ENCODE data around the gene JTB.

JTB gene

DNA sequence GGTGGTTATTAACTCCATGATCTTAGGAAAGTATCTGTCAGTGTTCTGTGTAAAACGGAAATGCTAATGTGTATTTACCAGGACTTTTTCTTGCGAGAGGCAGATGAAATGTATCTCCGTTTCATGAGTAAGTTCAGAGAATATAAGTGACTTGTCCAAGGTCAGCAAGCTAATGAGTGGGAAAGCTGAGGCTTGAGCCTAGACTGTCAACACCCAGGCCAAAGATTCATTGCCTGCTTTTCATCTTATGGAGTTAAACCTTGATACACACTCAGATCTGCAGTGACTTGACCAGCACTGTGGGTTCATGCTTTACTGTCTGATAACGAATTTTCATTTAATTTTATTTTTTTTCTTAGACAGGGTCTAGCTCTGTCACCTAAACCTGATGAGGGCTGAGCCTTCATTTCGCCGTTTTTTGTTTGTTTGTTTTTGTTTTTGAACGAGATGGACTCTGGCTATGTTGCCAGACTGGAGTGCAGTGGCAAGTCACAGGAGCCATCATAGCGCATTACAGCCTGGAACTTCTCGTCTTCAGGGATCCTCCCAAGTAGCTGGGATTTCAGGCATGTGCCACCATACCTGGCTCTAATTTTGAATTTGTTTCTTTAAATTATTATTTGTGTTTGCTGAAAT is 918 bp upstream of the JTB start:
- no peak for DNase-seq

DNA sequence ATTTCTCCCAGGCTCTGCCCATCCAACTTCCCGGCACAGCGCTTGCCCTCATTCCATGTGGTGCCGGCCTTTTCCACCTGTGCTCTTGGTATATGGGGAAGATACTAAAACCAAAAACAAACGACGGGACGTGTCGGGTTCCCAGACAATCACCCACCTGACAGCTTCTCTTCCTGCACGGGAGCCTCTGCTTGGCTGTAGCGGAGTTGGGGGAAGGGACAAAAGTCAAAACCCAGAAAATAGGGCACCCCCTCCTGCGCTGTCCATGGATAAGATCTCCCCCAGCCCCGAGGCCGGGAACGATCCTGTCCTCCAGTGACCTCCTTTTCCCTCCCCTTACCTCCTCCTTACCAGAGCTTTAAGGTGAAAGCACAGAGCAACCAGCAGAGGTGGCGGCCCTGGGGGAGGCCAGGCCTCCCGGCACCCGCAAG is 640 bp downstream of the JTB start:
- no peak for DNase-seq

DNA sequence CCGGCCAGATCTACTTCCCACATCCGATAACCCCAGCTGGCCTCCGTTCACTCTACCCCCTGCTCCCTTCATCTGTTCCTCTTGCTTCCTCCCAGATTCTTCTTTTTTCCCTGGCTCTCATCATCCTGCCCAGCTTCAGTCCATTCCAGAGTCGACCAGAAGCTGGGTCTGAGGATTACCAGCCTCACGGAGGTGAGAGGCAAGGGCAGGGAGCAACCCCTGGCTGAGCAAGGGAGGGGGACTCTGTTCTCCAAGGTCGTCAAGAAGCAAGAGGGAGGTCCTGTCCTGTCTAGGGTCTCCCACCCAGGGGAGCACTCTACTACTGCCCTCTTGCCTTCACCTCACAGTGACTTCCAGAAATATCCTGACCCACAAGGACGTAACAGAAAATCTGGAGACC is 3.9 kb downstream of the JTB start:
- DNase-seq: no peak

DNA sequence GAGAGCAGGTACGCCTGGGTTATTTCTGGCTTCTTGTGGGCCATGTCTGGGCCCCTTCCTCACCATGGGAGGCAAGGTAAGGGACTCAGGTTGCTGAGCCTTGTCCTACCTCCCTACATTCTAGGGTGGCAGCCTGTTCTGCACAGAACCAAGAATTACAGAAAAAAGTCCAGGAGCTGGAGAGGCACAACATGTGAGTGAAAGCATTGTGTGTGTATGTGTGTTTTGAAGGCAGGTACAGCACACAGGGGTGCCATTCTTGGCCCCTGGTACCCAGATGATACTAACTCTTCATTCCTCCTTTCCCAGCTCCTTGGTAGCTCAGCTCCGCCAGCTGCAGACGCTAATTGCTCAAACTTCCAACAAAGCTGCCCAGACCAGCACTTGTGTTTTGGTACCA is 4.4 kb downstream of the JTB start:
- no peak for DNase-seq

DNA sequence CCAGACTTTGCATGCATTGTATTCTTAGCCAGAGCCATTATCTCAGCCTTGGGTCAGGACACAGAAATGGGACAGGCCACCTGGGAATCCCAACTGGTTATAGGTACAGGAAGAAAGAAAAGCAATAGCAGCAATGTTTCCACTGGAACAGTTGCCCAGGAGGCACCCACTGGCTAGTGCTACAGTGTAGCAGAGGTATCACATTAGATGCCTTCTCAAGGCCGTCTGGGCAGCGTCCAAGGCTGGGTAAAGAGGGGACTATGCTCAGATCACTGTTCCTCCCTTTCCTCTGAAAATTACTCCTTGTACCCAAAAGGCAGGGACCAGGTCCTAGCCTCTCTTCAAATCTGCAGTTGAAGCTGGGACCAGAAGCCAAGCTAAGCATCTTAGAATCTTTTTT is 7.1 kb downstream of the JTB start:
- DNase-seq: no peak

DNA sequence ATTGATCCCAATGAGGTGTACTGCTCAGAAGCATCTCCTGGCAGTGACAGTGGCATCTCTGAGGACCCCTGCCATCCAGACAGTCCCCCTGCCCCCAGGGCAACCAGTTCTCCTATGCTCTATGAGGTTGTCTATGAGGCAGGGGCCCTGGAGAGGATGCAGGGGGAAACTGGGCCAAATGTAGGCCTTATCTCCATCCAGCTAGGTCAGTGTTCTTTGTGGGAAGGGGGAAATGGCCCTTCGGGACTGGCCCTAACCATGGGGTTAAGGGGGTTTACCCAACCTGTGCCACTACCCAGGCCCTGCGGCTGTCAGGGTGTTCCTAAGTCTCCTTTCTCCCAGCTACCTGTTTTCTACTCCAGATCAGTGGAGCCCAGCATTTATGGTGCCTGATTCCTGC is 8.5 kb downstream of the JTB start:
- no peak for DNase-seq

DNA sequence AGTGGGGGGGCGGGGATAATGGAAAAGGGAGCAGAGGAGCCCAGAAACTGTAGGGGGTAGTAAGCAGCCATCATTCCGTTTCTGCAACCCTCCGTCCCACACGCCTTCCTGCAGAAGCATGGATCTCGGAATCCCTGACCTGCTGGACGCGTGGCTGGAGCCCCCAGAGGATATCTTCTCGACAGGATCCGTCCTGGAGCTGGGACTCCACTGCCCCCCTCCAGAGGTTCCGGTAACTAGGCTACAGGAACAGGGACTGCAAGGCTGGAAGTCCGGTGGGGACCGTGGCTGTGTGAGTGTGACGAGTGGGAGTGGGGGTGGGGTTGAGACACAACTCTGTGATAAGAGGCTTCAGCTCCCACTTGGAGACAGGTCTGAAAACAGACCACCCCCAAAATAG is 9.1 kb downstream of the JTB start:
- DNase-seq: no peak

DNA sequence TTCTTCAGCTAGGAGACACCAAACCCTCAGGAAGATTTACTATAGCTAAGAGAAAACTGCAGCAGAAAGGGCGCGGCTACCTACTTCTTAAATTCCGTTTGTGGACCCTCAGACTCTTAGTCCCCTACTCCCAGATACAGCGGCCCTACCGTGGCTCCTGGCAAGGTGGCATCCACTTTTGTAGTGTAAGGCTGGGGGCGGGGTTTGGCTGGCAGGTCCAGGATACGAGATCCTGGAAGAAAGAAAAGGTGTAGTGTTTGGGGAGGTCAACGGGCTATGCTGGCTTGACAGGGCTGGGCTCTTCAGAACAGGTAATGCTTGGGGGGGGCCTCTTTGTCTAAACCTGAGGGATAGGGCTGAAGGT is 9.5 kb downstream of the JTB start:
- DNase-seq: no peak

DNA sequence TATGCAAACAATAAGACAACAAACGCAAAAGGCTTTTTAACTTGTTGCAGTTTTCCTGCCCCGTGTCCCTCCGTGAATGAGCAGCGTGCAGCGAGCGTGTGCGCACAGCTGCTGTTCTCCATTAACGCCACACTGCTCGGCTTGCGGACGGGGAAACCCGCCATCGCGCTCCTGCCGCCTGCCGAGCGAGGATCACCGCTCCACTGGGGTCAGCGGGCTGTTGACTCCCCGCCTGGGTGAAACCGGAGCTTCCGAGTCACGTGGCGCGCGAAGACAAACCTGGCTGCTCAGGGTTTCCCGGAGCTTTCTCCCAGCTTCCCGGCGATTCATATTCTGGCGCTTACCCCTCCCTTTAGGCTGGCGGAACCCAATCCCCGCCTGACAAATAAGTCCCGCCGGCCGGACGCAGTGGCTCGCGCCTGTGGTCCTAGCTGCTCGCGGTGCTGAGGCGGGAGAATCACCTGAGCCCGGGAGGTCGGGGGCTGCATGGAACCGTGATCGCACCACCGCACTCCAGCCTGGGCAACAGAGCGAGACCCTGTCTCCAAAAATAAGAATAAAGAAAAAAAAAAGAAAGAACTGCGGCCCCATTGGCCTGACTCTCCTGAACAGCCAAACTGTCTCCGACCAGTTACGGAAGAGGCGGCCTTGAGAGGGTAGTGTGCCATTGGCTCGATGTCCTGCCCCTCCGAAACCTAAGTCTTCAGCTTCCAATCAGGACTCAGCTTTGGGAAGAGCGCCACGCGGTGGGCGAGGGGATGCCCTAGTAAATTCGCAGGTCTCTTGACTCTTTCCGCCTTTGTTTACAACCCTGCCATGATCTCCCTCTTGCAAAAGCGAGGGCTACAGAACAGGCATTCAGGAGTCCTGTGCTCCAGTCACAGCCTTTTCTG is 10.1 kb downstream of the JTB start, which contains the start of gene CREB3L4:
Gene CREB3L4, plus strand, starts transcription at position 796 of the 893 bp plus-strand sequence. CDS start 624 bp downstream, outside the sequence.
- peak; percentile 100 for DNase-seq

DNA sequence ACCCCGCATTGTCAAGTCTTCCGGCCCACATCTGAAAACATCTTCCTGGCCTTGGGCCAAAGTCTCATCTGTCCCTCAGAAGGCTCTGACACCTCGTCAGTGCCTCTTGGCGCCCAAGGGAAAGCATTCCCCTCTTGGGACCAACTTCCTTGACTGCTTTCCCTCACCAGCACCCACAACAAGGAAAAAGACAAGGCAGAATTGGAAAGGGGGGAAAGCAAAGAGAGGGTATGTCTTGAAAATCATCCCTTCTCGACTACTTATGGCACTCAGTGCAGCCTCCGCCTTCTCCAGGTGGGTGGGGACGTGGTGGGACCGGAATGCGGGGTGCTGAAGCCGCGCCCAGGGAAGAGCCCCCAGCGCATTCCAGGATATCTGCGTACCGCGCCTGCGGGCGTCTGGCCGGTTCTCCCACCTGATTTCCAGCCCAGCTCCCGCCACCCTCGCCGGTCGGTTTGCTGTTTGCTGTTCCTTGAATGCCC is 13.6 kb downstream of the JTB start:
- DNase-seq: no peak

DNA sequence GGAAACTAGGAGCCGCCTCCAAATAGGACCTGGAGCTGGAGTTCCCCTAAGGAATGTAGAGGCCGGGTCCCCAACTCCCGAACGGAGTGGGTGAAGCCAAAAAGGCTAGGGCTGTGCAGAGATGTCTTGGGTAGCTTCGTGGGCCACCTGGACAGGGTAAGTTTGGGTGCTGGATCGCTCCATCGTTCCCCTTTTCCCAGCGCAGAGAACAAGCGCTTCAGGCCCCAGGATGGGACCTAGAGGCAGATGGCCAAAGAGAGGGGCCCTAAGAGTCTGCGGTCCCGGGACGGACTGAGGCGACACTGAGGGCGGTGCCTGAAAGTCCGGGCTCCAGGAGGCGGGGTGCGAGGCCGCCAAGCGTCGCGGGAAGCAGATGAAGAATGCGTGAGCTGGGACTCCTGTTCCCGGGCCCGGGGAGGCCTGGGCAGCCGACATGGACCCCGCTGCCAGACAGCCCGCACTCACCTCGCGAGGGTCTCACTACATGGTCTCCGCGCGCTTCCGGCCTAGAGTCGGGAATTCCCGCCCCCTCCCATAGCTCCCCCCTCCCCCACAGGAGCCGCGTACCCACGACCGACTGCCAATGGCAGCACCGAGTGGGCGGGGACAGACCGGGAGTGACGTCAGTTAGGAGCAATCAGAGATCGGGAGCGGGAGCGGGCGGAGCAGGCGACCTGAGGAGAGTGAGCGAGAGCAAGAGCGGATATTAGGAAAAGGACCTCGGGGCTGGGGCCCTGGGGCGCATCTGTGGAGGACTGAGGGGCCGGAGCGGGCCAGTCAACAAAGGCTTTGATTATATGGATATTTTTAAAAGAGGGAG is 14.2 kb downstream of the JTB start, which contains the start of gene SLC39A1:
Gene SLC39A1, minus strand, starts transcription at position 508 of the 820 bp plus-strand sequence. CDS start 822 bp downstream, outside the sequence.
- DNase-seq: peak; percentile 100

DNA sequence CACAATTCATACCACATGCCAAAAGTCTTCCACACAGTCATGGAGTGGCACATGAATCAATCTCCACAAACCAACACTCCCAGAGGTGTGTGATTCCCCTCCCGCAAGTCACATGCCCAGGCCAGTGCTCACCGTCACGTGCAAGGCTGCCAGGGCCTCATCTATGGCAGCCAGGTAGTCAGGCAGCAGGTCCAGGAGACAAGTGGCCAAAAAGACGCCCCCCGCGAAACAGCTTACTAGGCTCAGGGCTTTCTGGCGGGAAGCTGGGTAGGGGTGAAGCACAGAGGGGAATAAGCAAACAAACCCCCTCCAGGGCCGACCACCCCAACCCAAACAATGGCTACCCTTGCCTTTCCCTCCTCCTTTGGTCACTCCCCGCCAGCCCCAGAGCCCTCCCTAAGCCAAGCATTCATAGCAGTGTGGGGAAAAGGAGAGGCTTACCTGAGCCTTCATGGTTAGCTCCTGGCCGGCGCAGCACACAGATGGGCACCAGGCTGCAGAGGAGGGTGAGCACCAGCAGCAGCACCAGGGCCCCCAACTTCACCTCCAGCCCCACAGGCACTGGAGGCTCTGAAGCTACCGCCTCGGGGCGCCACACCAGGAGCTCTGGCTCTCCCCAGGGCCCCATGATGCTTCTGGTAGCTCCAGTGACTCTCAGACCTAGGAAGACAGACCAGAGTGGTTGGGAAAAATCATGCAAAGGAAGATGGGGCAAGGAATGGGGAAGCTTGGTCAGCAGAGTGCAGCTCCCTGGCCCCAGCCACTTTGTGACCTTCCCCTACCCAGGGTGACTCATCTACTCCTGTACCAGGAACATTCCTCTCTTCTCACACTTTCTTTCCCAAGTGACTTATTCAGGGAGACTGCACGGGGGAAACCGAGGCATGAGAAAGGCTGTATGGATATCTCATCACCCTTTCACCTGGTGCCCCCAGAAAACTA is 15.1 kb downstream of the JTB start:
- no peak for DNase-seq

DNA sequence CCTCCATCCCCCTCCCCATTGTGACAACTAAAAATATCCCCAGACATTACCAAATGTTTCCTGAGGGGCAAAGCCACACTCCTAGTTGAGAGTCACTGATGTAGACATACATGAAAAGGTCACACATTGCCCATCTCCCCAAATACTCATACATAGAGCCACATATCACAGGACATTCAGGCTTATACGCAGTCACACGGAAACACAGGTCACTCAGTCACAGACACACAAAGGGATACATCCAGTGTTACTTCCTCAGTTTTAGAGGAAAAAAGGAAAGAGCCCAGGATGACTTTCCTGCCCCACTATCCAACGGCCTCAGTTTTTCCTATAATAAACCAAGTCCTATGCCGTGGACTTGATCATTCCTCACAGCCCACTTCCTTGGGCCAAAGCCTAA is 16.1 kb downstream of the JTB start:
- DNase-seq: no peak

DNA sequence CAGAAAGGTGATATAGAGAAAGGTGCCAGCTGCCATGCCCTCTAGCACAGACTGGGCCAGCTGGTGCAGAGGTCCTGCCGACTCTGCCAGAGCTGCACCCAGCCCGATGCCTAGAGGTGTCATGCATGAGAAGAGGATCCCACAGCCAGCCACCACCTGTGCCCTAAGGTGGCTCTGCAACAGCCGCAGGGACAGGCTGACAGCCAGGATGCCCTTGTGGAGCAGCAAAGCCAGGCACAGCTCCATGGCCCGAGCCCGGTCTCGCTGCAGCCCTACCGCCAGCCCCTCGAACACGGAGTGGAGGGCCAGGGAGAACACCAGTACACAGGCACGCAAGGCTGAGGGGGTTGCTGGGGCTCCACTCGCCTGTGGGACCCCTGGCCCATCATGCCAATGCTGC is 17.3 kb downstream of the JTB start:
- no peak for DNase-seq

DNA sequence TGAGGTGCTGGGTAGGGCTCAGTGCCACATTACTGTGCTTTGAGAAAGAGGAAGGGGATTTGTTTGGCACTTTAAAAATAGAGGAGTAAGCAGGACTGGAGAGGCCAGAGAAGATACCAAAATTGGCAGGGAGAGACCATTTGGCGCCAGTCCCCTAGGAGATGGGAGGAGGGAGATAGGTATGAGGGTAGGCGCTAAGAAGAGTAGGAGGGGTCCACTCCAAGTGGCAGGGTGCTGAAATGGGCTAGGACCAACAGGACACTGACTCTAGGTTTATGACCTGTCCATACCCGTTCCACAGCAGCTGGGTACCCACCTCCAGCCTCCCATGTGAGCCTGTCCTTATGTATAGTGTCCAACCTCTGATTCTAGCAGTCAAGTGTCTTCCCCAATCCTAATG is 18.0 kb downstream of the JTB start:
- DNase-seq: no peak

DNA sequence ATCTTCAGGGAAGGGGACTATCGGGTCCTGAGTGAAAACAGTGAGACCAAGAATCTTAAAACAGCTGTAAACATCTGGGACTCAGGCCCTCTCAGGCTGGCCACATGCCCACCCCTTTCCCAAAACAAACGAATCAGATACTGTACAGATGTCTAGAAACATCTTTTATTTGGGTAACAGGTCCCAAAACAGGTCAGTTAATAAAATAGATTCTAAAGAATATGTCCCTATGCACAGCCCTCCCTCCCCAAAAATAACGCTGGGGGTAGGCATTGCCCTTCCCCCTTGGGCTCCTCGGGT is 18.6 kb downstream of the JTB start:
- DNase-seq: no peak

DNA sequence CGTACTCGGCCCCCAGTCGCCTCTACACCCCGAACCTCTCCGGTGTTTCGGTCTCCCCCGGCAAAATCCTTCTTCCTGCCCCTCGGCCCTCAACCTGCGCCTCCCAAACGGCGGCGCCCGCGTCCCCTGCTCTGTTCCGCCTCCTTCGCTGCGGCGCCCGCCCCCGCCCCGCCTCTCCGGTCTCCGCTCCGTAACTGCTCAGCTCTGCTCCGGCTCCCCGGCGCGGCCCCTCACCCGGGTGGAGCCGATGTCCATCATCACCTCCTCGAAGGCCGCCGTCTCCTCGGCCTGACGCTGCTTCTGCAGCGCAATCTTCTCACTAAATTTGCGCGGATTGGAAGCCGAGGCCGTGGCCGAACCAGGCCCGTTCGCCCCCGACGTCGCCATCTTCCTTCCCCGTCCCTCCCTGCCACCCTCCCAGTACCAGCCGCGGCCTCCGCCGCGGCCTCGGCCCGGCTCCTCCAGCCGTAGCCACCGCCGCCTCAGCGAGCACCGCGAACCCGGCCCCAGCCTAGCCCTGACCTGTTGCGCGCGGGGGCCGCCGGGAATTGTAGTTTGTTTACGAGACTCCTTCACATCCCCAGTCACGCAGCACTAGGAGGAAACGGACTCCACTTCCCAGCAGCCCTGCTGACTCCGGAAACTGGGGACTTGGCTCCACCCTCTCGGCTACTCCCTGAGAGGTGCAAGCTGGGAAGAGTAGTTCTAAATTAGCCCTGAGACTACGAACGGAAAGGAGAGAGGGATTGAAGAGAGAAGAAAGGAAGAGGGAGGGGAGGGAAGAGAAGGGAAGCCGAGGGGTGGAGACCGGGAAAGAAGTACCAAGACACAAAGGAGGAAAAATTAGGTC is 19.1 kb downstream of the JTB start, which contains the start of gene CRTC2:
Gene CRTC2, minus strand, starts transcription at position 502 of the 850 bp plus-strand sequence. Its CDS starts 115 bp downstream, at position 387.
- DNase-seq: peak; percentile 100

DNA sequence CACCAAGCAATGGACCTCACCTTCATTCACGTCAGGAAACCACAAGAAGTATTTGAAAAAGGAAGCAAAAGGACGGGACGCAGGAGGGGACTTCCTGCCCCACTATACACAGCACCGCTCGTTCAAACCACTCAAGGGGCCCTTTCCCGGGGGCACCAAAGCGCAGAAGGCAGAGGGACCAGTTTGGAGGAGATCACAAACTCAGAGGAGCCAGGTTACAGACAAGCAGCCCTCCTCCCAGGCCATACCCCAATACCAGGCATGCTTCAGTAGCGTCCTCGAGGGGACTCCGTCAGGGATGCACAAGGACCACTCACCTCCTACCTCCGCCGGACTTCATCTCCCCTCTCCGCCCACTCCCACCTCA is 19.7 kb downstream of the JTB start:
- DNase-seq: no peak

DNA sequence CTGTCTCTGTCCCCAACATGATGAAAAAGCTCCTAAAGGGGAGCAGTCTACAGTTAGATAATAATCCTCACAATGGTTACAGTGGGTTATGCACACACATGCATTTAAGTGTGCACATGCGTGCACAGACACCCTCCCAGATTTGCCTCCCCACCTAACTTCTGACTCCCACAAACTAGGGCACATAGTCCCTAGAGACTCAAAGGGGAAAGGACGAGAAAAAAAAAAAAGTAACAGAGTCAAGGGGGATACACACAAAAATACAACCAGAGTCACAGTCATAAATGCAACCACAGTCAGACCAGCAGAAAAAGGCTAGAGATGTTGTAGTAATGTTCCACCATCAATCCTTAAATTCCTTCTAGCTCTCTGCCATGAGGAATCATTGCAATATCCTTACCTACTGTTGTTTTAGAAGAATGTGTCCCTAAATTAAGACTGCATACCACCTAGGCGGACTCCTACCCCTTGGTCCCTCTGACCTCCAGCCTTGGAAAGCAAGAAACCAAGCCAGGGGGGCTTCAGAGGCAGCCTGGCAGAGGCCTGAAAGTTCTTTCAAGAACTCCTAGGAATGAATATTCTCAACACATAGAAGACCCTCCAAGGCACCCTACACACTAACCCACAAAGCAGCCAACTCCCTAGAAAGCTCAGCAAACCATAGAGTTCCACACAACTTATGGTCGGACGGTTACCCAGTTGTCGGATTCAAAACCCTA is 20.3 kb downstream of the JTB start:
- DNase-seq: no peak

DNA sequence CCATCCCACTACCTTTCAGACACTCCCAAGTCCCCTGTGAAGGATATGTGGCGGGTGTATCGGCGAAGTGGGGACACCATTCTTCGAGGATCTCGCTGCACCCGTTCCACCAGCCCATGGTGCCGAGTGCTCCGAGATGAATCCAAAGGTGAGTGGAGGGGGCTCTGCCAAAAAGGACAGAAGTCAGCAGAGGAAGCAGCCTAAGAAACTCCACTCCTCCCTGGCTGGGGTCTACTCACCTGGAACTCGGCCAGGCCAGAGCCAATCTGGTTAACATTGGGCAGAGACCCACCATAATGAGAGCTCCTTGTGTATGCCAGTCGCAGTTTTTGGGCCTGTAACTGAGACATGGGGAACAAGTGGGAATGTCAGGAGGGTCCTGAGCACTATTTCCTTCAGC is 22.6 kb downstream of the JTB start:
- DNase-seq: no peak
